Daoy (cell line): ENCODE measurements around the gene ZNF502. TPM values are rescaled to one million over a fixed set of nuclear protein-coding genes. Genes with fewer than 3 reads are reported as not detected.

ENCODE experiments used
- DNase-seq: peaks from one replicate; pipeline ENCODE4 v3.0.0-alpha.2; 2015; ENCODE audit warnings: low read depth
- total RNA-seq: library from RNA; depleted of rRNA; stranded (reverse); fragments of >200 nt; shearing (Covaris generic); gene quantifications from 2 replicates; pipeline ENCODE4 v1.2.3, GENCODE V29; 2014; rRNA removed

The ZNF502 gene
- total RNA-seq, 1 experiment from 2014 or later: 3.6 TPM

- no peak for DNase-seq
Observed at GRCh38 chr3:44771424-44772098, 59.1 kb downstream of the ZNF502 start.

GRCh38 chr3:44772099-44772442, 59.6 kb downstream of the ZNF502 start:
- DNase-seq: no peak

Other genes with a start within 250 kb of the ZNF502 start
- 2.6 and 4.9 TPM in 2 replicates for gene ZNF445, start 235.0 kb upstream of the ZNF502 start, total RNA-seq
- gene ZKSCAN7, start 157.5 kb upstream of the ZNF502 start, total RNA-seq: 2.1 and 2.2 TPM in 2 replicates
- gene ZNF660, start 127.7 kb upstream of the ZNF502 start, total RNA-seq: 0.60 and 0.91 TPM in 2 replicates
- gene ZNF197, start 87.6 kb upstream of the ZNF502 start, total RNA-seq: 11.1 and 12.8 TPM in 2 replicates
- 13.7 and 17.4 TPM in 2 replicates for gene ZNF35, start 63.9 kb upstream of the ZNF502 start, total RNA-seq
- 1.3 and 2.7 TPM in 2 replicates for gene ZNF501, start 17.0 kb downstream of the ZNF502 start, total RNA-seq
- 17.5 and 21.8 TPM in 2 replicates for gene KIAA1143, start 49.0 kb downstream of the ZNF502 start, total RNA-seq
- gene KIF15, start 49.1 kb downstream of the ZNF502 start, total RNA-seq: 20.4 and 38.3 TPM in 2 replicates
- gene TMEM42, start 149.3 kb downstream of the ZNF502 start, total RNA-seq: 8.5 and 11.6 TPM in 2 replicates
- gene TGM4, start 161.9 kb downstream of the ZNF502 start, total RNA-seq: 0.17 and 0.51 TPM in 2 replicates